Stimulated activated CD8-positive, alpha-beta memory T cell treated with anti-CD3 and anti-CD28 coated beads, Interleukin-2, amount 100 ng/mL, for 48 hours (primary cell): ENCODE results near the gene DDX25.

Source experiments
- DNase-seq, 2 donors: peaks; one replicate each; pipeline ENCODE4 v3.0.0-alpha.2; 2020; ENCODE audit warnings: low read depth in 2 of 2

The DDX25 gene

DNA sequence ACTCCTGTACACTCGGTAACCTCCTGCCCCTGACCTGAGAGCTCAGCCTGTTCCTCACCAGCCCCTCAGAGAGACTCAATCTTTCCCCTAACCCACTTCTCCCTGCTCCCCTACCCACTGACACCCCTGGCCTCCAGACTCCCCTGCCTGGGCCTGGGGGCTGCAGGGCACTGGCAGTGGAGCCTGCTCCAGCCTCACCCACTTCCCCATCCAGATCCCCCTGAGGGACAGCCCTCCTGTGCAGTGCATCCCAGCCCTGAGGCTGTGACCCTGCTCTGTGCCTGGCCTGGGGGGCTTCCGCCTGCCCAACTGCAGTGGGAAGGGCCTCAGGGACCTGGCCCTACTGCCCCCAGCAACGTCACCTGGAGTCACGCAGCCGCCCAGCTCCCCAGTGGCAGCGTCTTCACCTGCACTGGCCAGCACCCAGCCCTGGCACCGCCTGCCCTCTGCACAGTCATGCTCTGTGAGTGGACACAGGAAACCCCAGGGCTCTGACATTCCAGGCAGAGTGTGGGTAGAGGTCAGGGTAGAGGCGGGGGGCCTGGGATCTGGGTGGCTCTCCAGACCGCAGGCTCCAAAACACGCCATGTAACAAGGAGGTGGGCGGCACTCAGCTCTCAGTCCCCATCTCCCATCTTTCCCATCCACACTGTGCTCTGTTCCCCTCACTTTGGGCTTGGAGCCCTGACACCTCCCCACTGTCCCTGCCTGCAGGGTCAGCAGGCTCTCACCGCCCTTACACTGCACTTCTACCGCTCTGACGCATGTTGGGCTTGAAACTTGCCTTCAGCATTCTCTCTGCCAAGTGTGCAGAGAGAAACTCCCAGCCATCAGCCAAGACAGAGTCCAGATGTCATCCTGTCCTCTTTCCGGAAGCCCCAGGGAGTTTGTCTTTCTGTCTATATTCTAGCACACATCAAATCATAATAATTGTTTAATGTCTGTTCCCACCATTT, 46.7 kb downstream of the DDX25 start:
- DNase-seq = no peak

DNA sequence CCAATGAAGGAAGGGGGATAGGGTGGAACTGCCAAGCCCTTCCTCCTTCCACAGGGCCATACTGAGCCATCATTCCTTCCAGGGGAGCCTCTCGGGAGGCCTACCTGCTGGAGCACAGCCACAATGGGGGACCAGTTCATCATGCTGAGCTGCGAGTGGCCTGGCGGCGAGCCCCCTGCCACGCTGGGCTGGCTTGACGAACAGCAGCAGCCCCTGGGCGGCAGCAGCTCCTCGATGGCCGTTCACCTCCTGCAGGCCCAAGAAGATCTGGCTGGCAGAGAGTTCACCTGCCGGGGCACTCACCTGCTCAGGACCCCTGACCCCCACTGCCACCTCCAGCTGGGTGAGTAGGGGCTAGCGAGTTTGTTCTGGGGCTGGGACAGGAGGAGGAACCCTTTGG, 47.4 kb downstream of the DDX25 start:
- no peak for DNase-seq

DNA sequence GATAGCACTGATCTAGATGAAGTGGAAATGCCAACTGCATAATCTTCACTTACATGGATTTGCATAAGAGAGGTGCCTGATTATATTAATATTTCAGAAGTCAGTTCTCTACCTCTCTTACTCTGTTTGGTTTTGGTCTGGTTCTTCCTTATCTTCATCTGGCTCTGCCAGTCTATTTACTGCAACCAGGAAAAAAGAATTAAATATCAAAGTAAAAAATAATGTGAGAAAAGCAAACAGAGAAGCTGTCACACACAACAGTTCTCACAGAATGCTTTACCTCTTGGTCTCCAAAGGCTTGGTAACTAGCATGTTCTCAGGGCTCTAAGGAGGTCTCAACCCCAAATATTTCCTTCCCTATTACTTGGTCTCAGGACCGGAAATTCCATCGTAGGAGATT, 48.3 kb downstream of the DDX25 start:
- no peak for DNase-seq

DNA sequence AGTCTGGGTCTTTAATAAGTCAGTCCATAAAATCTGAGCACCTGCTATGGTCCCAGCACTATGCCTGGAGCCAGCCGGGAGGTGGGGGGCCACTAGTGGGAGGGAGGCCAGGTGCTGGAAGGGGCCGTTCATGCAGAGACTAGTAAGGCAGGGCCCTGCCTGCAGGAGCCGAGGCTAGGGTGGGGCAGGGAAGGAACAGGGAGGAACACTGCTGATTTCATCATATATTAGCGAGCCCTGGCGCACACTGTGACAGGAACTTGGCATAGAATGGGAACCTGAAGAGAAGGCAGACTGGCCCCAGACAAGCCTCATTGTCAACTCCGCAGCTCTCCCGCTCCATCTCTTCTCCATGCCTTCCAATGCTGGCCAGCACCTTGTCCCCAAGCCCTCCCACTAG, 48.7 kb downstream of the DDX25 start:
- DNase-seq = no peak

DNA sequence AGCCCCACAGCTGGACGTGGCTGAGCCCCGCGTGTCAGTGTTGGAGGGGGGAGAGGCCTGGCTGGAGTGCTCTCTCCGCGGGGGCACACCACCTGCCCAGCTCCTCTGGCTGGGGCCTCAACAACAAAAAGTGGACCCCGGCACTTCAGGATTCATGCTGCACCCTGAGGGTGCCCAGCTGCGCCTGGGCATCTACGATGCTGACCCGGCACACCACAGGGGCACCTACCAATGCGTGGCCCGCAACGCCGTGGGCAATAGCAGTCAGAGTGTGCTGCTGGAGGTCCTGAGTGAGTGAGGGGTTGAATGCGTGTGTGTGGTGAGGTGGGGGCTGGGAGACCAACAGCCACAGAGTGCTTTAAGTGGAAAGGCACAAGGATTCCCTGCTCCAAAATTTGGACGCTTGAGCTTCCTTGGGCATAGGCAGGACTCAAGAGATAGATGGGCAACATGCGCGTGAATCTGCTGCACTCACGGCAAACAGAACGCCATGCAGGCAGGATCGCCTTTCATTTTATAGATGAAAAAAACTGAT, 49.2 kb downstream of the DDX25 start:
- no peak for DNase-seq

DNA sequence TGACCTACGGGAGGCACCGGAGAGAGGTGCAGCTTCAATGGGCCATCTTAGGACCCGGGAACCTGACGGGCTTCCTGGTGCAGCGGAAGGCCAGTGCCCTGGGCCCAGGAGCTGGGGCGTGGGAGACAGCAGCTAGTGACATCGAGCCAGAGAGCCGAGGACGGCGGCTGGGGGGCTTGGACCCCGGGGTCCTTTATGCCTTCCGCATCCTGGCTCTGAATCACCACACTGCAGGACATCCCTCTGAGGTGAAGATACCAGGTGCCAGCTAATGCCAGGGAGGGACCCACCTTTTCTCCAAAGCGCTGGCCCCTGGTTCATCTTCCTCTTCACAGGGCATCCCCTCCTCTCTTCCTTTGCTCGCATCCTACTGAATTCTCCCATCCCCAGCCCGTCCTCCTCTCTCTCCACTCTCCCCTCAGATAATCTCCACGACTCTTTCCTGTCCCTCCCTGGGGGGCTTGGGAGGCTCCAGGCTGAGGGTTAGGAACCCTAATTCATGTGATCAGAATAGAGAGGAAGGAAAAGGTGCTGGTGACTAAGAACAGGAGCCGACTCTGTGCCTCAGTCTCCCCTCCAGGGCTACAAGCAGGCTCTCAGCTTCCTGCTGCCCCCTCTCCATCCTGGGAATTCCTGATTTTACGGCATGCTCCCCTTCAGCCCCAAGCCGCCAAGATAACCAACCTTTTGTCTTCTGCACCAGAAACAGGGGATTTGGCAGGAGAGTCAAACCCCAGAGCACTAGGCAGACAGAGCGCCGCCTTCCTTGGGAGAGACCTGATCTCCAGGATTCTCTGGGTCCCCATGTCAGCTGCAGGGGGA, 50.0 kb downstream of the DDX25 start:
- no peak for DNase-seq

DNA sequence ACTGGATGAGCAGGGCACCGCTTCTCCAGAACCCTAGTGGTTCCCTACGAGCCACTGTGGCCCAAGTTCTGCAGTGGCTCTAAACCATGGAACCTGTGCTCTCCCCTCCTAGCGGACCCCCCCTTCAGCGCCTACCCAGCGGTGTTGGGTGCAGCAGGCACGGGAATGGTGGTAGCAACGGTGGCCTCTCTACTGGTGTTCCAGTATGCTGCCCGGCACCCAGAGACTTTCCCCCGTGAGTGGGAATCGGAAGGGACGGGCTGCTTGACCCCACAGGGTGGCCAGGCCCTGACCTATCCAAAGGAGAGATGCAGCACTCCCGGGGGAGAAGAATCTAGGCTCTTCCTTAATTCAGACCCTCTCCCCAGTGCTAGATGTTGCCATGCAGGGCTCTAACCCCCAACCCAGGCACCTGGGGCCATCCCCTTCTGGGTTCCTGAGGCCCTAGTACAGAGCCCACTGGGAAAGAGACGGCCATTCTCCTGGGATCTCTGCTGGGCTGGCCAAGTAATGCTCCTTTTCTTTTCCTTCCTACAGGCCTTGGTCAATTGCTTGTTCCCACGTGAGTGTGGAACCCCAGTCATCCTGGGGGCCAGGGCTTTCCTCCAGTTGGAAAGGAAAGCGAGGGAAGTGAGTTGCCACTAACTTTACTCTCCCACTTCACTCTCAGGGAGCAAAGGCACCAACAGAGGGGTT, 50.8 kb downstream of the DDX25 start:
- no peak for DNase-seq

DNA sequence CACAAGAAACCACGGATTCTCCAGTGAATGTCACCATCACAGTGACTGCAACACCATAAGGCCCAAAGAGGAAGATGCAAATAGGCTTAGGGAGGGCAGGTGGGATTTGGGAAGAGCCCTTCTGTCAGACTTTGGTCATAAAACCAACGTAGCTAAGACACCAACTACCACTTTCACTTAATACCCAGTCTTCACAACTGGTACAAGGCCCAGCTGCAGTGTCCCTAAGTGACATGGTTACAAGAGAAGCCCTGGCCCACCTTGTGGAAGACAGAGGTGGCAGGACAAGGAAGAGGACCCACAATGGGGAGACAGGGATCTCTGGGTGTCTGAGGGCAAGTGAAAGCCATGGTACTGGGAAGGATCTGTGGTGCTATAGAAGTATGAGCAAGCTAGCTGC, 51.5 kb downstream of the DDX25 start:
- DNase-seq = no peak

DNA sequence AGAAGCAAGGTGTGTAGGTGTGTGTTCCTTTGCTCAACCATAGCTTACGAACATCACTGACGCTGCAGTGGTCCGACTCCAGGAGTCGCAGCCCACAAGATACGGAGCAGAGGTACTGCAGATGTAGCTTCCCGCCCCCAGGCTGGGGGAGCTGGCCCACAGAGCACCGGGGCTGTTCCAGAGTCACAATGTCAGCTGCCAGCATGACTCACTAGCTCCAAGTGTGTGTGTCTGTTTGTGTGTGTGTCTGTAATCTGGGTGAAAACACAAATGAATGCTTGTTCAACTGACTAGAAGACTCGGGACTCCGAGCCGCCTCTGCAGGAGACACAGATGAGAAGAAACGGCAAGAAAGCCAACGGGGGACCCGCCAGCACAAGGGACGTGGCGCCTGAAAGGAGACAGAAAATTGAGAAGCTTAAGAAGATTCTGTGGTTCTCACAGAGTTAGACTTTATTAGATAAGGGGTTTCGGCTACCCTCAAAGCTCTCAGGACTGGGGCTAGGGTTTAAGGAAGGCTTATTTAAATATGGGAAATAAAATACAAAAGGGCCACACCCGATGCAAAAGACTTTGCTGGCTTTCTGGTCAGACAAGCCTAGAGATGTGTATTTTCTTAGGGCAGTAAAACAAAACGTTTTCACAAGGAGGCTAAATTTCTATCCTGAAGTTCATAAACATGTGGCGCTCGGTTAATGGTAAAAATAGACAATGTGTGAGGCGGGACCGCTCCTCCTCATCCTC, 52.3 kb downstream of the DDX25 start:
- no peak for DNase-seq

DNA sequence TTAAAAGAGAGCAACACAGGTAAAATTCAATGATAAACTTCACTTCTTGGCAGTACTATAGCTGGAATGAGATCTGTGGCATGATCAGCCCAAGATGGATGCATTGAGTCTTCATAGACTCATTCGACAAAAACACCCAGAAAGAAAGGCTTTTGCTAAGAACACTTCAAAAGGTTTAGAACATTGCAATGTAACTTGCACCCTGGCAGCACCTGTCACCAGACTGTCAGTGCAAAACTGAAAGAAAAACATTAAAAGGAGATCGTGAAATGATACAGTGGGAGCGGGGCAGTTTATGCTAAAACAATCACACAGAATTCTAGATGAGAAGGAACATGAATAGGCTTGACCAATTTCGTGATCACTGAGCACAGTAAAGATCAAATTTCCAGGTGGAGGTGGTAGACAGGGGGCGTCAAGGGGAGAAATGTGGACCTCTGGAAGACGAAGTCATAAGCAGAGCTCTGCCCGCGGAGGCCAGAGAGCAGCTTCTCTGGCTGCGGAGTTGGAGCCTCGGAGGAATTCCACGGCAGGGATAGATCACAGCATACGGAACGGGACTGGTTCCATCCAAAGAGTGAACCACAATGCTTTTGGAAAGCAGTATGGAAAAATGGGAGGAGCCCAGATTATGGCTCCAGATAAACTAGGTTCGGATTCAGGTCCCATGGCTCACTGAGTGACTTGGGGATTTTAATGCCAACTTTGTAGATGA, 53.5 kb downstream of the DDX25 start:
- no peak for DNase-seq

DNA sequence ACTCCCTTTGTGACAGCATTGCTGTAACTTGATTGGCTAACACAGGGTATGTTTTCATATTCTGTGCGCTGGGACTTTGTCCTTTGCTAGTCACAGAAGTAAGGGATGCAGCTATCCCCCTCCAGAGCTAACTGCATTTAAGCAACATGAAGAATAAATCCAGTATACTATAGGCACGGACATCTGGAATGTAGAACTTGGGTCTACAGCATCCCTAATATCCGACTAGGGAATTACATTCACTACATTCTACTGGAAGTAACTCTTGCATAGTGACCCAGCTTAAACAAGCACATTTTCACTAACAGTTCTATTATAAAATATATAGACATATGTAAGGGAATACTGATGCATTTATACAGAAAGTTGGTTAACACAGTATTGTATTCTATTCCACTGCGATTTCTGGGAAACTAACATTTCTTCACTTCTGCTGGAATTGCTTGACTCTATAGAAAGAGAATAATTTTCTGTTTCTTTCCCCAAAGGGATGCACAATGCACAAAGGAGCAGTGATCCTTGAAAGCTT, 54.6 kb downstream of the DDX25 start:
- DNase-seq = no peak

DNA sequence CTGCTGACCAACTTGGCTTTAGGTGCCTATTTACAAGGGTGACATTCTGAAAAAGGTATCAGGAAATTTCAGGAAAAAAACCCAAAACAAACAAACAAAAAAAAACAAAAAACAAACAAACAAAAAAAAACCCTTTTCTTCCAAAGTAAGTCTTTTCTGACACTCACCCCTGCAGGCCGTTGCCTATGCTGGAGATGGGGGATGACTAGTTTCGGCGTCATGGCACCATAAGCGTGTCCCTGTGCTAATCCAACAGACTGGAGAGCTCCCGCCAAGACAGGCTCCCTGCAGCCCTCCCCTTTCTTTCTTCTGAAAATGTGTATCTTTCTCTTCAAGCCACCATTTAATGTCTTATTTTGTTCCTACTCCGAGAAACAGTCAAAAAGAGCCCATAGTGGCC, 55.2 kb downstream of the DDX25 start:
- no peak for DNase-seq

DNA sequence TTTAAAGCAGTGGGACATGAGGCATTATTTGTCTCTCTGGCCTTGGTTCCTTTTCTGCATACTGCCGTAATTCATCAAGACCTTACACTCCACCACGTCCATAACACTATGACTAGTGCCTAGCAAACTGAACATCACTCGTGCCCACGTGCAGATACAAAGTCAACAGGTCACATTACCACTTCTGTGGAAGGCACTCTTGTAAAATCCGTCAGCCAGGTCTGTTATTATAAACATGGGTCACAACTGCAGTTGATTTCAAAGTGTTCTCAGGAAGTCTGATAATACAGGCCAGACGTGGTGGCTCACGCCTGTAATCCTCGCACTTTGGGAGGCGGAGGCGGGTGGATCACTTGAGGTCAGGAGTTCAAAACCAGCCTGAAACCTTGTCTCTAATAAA, 55.6 kb downstream of the DDX25 start:
- DNase-seq = no peak

DNA sequence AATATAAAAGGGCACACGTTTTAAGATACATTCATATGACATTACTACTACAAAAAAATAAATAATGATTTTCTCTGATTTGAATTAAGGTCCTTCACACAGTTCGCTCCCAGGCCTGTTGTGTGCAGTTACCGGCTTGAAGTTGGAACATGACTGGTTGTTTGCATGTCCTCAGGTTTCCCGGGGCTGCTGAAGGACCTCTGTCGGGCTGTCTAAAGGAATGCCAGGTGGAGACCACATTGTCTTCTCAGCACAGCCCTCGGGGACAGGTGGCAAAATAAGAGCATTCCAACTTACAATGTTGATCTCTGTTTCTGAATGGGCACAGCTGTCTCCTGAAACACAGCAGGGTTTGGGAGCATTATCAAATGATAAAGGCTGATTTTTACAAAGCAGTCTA, 56.5 kb downstream of the DDX25 start:
- DNase-seq = no peak

DNA sequence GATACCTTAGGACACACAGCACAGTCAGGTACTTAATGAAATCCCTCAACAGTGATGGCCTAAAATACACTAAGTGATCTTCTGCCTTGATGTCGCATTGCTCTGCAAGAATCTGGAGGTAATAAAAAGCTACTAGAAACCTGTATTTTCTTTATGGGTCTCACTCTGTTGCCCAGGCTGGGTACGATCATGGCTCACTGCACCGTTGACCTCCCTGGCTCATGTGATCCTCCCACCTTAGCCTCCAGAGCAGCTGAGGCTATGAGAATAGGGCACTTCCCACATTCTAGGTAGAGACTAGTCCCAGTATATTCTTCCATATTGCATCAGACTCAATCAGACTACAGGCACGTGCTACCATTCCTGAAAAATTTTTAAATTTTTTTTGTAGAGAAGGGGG, 63.2 kb downstream of the DDX25 start:
- DNase-seq = no peak

DNA sequence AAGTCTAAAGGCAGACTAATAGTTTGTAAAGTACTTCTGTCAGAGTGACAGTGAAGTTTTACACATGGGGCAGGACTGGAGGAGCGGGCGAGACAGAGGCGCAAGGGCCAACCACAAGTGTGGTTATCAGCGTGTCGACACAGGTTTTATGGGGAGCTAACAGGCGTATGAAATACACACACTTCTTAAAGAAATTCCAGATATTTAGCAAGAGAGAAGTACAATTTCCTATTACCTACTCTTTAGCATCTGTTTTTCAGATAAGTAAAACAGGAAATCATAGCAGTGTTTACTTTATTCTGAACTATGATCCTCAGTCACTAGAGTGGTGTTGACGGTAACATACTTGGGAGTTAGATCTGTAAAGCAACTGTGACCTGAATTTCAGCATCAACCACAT, 64.0 kb downstream of the DDX25 start:
- no peak for DNase-seq

DNA sequence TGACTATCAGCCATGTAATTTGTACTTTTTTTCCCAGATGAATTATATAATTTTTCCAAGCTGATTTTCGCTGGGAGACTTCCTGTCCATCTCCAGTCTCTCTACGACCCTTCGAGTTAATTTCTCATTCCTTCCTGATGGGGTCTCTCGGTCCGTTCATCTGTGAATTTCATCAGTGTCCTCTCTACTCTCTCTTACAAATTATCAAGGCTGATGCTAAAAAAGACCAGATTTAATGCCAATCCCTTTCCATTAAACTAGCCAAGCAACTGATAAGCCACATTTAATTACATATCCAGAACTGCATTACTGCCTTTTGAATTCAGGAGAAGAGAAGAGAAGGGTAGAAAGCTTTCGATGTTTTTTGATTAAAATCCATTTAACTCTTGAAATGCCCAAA, 67.3 kb downstream of the DDX25 start:
- no peak for DNase-seq

DNA sequence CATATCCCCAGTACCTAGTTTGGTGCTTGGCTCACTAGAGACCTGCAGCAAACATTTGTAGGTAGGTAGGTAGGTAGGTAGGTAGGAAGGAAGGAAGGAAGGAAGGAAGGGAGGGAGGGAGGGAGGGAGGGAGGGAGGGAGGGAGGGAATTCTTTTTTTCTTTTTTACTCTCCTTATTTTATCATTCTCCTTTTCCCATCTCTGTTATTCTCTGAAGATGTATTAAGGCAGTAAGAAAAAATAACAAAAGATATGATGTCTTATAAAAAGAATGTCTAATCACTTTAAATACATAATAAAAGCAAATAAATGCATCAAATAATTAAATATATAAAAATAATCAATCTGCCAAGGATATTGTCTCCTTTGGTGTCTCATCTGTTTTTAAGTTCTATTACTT, 70.0 kb downstream of the DDX25 start:
- DNase-seq = no peak

DNA sequence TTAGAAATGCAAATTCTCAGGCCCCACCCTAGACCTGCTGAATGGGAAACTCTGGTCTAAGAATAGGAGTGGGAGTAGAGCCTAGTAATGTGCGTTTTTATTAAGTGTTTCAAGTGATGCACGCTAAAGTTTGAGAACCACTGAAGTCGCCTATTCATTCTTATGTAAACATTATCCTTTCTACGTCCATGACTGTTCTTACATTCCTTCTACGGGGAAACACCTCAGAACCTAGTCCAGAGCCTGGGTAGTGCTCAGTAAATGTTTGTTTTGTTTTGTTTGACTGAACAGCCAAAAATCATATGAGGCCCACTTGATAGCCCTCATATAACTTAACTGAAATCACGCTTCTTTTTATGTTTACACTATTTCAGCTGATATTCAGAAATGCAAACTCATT, 71.3 kb downstream of the DDX25 start:
- DNase-seq = no peak

DNA sequence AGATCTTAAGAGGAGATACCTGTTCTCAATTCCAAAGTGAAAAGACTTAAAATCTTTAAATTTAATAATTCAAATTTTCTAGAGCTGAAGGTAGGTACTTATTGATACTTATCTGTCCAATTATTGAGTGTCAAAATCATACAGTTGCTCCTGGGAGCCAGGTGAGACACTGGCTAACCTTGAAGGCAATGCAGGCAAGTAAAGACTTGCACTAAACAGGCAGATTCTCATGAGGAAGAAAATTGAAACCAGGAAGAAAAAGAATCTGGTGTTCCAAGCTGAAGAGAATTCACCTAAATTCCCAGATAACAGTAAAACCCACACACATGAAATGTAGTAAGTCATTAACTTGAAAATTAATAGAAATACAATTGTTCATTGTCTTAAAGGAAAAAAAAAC, 71.8 kb downstream of the DDX25 start:
- no peak for DNase-seq

DNA sequence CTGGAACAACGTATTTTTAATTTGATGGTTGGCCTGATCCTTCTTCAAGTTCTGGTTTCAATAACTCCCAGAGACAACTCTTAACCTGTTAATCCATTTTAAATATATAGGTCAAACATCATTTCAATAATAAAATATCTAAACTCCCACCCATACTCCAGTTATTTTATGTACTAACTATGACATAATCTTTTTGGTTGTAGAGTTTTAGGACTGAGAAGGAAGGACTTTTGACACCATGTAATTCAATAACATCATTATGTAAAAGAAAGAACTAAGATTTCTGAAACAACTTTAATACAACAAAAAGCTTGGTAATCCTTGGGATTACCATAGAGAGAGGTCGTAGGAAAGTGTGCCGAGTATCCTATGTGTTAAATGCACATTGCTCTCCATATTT, 73.0 kb downstream of the DDX25 start:
- no peak for DNase-seq
